ENCODE measurements around the gene C1orf167. TPM values are rescaled to one million over a fixed set of nuclear protein-coding genes. Genes with fewer than 3 reads are reported as not detected.
A peak's percentile ranks its signal among the peaks of the same experiment; 100 is the strongest.

The C1orf167 gene
- total and polyA plus RNA-seq, 2 of the 13 experiments (the other 11 are each of a cell fraction or from before 2014, with no cell fraction given): not detected

DNA sequence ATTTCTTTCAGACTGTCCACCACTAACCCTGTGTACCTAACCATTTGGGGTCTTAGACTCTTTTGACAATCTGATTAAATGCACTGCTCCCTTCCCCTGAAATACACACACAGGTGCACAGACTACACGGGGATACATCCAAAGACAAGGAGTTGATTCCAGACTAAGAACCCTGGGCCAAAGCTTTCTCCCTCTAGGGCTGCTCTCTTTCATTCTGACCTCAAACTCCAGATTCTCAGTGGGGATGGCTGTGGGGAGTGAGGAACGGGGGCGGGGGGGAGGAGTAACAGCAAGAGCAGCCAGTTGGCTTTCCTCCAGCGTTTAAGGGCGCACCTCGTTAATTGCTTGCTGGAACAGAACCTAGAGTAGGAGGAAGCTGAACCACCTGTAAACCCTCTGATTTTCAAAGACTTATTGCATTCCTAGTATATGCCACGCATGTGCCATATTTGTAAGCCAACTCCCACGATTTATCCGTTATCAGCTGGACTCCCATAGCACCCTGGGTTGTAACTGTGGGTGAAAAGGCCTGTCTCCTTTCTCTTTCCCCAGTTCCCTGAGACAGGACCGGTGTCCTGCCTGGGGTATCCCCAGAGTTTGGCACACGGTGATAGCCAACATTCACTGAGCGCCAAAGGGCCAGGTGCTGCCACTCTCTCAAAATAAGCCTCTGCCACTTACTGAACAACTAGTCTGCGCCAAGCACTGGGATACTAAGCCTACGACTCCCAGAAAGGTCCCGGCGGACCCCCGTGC is 42.9 kb downstream of the C1orf167 start:
- Histone ChIP-seq H3K27ac (ENCODE audit: extremely low read length, insufficient read depth, low read length) (peak overlapping the region; percentile 94), H3K27me3 (ENCODE audit: control insufficient read depth in 1 of 2, insufficient read depth in 2 of 2, low read length in 2 of 2) (no peaks in the 10 kb centered on the region; a peak in 1 of 5 replicates), H3K4me2 (ENCODE audit: low read depth, low read length) (peak overlapping the region; percentile 97), H3K79me2 (ENCODE audit: insufficient read depth, low read length) (peaks cover 41% of the 10 kb centered on the region), H3K4me3 (replicated peaks in 1 of 3; ENCODE audit: insufficient read depth in 1 of 3, low read depth in 2 of 3, low read length in 3 of 3) (peak overlapping the region; percentile 63 to 88 (median 86)), H4K20me1 (ENCODE audit: insufficient read depth, low read length) (peaks cover 8% of the 10 kb centered on the region; the same call in 1 of the 2 replicates), H2AFZ (ENCODE audit: low read length) (no peak overlapping the region), H3K4me1 (ENCODE audit: insufficient read depth, low read length) (peaks cover 62% of the 10 kb centered on the region), H3K36me3 (replicated peaks in 1 of 2; ENCODE audit: control insufficient read depth in 1 of 2, insufficient read depth in 2 of 2, low read length in 2 of 2) (peaks cover 4 to 32% of the 10 kb centered on the region in 2 experiments), H3K9ac (ENCODE audit: insufficient read depth, low read depth, low read length) (peak overlapping the region; percentile 93), H3K9me3 (ENCODE audit: low read length) (no peaks in the 10 kb centered on the region)
- in situ Hi-C loops (cut with HindIII; ENCODE audit: extremely low pct_ligation_motif_present, low pct_unique_long_range_greater_than_20kb): no loop called here
- no TSS peak for BruUV-seq (replicated peaks)
- ATAC-seq: no peak
- ChIA-PET CTCF (ENCODE audit: low intra/inter-chr PET ratio, low total read pairs) (no interaction called here), POLR2A (interaction anchor here (0.8 to 3.2 kb wide), 6 partner anchors 9 to 151 kb away, joined by 3 to 29 read pairs (median 4); partner anchors contain the start of gene FBXO2)
- peak; percentile 26 for FAIRE-seq
- intact Hi-C loops (cut with micrococcal nuclease; ENCODE audit: unreplicated experiment): loop anchor here (5.0 kb wide), 1 partner anchor 153 kb away; the partner anchor contains the start of genes FBXO2 and FBXO44
- 0% methylated on average over 11 of the region's 17 CpGs for WGBS (ENCODE audit: low lambda C conversion rate)
- DNase-seq (ENCODE audit: low spot score): no peak
- TF ChIP-seq, protein P1, sequence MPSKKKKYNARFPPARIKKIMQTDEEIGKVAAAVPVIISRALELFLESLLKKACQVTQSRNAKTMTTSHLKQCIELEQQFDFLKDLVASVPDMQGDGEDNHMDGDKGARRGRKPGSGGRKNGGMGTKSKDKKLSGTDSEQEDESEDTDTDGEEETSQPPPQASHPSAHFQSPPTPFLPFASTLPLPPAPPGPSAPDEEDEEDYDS (CRISPR knock-in tag; IDR thresholded peaks at IDR 0.05): no peak
- peak; percentile 13; the same call in 1 of the 2 replicates for TF ChIP-seq MEIS1 (CRISPR knock-in tag; IDR thresholded peaks at IDR 0.05; ENCODE audit: borderline replicate concordance)
- TF ChIP-seq ARNTL (CRISPR knock-in tag; IDR thresholded peaks at IDR 0.05): no peak
- TF ChIP-seq, protein P2, sequence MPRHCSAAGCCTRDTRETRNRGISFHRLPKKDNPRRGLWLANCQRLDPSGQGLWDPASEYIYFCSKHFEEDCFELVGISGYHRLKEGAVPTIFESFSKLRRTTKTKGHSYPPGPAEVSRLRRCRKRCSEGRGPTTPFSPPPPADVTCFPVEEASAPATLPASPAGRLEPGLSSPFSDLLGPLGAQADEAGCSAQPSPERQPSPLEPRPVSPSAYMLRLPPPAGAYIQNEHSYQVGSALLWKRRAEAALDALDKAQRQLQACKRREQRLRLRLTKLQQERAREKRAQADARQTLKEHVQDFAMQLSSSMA (CRISPR knock-in tag; IDR thresholded peaks at IDR 0.05): no peak
- peak; percentile 2 for TF ChIP-seq IRF2 (CRISPR knock-in tag; IDR thresholded peaks at IDR 0.05)
- peak; percentile 6; the same call in 1 of the 2 replicates for TF ChIP-seq NCOR1 (IDR thresholded peaks at IDR 0.05; ENCODE audit: borderline replicate concordance, low read length)
- no peak for TF ChIP-seq EED (CRISPR knock-in tag; IDR thresholded peaks at IDR 0.05)
- no peak for TF ChIP-seq ZNF629 (CRISPR knock-in tag; conservative IDR thresholded peaks at IDR 0.05)
- TF ChIP-seq KLF11 (CRISPR knock-in tag; IDR thresholded peaks at IDR 0.05): no peak
- no peak for TF ChIP-seq ZNF674 (CRISPR knock-in tag; IDR thresholded peaks at IDR 0.05; ENCODE audit: low read depth)
- TF ChIP-seq ZNF333 (CRISPR knock-in tag; IDR thresholded peaks at IDR 0.05; ENCODE audit: borderline replicate concordance): no peak
- TF ChIP-seq, protein P3, sequence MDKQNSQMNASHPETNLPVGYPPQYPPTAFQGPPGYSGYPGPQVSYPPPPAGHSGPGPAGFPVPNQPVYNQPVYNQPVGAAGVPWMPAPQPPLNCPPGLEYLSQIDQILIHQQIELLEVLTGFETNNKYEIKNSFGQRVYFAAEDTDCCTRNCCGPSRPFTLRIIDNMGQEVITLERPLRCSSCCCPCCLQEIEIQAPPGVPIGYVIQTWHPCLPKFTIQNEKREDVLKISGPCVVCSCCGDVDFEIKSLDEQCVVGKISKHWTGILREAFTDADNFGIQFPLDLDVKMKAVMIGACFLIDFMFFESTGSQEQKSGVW (CRISPR knock-in tag; IDR thresholded peaks at IDR 0.05; ENCODE audit: borderline replicate concordance): no peak
- no peak for TF ChIP-seq AHR (CRISPR knock-in tag; IDR thresholded peaks at IDR 0.05)
- 0 out of 2 replicates have a peak, but pooled peaks have one; percentile 1 for TF ChIP-seq MTF2 (CRISPR knock-in tag; IDR thresholded peaks at IDR 0.05; ENCODE audit: borderline replicate concordance)
- no peak for TF ChIP-seq ZNF607 (CRISPR knock-in tag; IDR thresholded peaks at IDR 0.05; ENCODE audit: borderline replicate concordance)
- no peak for TF ChIP-seq NR2F6 (IDR thresholded peaks at IDR 0.05)
- no peak for TF ChIP-seq NR2F6 (CRISPR knock-in tag; IDR thresholded peaks at IDR 0.05)
- TF ChIP-seq, protein P4, sequence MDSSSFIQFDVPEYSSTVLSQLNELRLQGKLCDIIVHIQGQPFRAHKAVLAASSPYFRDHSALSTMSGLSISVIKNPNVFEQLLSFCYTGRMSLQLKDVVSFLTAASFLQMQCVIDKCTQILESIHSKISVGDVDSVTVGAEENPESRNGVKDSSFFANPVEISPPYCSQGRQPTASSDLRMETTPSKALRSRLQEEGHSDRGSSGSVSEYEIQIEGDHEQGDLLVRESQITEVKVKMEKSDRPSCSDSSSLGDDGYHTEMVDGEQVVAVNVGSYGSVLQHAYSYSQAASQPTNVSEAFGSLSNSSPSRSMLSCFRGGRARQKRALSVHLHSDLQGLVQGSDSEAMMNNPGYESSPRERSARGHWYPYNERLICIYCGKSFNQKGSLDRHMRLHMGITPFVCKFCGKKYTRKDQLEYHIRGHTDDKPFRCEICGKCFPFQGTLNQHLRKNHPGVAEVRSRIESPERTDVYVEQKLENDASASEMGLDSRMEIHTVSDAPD (CRISPR knock-in tag; IDR thresholded peaks at IDR 0.05): no peak
- TF ChIP-seq, protein P5, sequence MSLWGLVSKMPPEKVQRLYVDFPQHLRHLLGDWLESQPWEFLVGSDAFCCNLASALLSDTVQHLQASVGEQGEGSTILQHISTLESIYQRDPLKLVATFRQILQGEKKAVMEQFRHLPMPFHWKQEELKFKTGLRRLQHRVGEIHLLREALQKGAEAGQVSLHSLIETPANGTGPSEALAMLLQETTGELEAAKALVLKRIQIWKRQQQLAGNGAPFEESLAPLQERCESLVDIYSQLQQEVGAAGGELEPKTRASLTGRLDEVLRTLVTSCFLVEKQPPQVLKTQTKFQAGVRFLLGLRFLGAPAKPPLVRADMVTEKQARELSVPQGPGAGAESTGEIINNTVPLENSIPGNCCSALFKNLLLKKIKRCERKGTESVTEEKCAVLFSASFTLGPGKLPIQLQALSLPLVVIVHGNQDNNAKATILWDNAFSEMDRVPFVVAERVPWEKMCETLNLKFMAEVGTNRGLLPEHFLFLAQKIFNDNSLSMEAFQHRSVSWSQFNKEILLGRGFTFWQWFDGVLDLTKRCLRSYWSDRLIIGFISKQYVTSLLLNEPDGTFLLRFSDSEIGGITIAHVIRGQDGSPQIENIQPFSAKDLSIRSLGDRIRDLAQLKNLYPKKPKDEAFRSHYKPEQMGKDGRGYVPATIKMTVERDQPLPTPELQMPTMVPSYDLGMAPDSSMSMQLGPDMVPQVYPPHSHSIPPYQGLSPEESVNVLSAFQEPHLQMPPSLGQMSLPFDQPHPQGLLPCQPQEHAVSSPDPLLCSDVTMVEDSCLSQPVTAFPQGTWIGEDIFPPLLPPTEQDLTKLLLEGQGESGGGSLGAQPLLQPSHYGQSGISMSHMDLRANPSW (CRISPR knock-in tag; IDR thresholded peaks at IDR 0.05; ENCODE audit: borderline replicate concordance): no peak

Data from HepG2 (cell line).